ENCODE data around the gene LRG1. TPM values are rescaled to one million over a fixed set of nuclear protein-coding genes. Genes with fewer than 3 reads are reported as not detected.

Gene LRG1
- total and polyA plus RNA-seq, 9 of the 15 experiments (the other 6 are each of a cell fraction or from before 2014, with no cell fraction given), result 1.5 to 11.9 (median 8.7) TPM

GRCh38 chr19:4556597-4557127, 16.8 kb upstream of the LRG1 start (continued):
- TF ChIP-seq TSHZ1 (CRISPR knock-in tag; IDR thresholded peaks at IDR 0.05) (no peak), ZNF174 (CRISPR knock-in tag; IDR thresholded peaks at IDR 0.05) (no peak), L3MBTL2 (IDR thresholded peaks at IDR 0.05) (no peak), HES1 (IDR thresholded peaks at IDR 0.05; ENCODE audit: low read depth) (no peak), SAFB2 (IDR thresholded peaks at IDR 0.05; ENCODE audit: borderline replicate concordance, low read depth, low read length, severe bottlenecking) (no peak), NRF1 (conservative IDR thresholded peaks at IDR 0.05 in 1 of 2, IDR thresholded peaks at IDR 0.05 in 1 of 2) (no peak), TFE3 (CRISPR knock-in tag; IDR thresholded peaks at IDR 0.05) (no peak), CHD2 (IDR thresholded peaks at IDR 0.05; ENCODE audit: low read depth, low read length) (no peak), ZBTB5 (IDR thresholded peaks at IDR 0.05) (no peak), HCFC1 (IDR thresholded peaks at IDR 0.05; ENCODE audit: low read depth, low read length) (no peak), THAP7 (CRISPR knock-in tag; IDR thresholded peaks at IDR 0.05) (no peak), CLOCK (CRISPR knock-in tag; IDR thresholded peaks at IDR 0.05; ENCODE audit: borderline replicate concordance) (no peak), GTF2A2 (tag; IDR thresholded peaks at IDR 0.05) (no peak), ZNF76 (CRISPR knock-in tag; IDR thresholded peaks at IDR 0.05; ENCODE audit: borderline replicate concordance) (no peak), ZNF780A (CRISPR knock-in tag; IDR thresholded peaks at IDR 0.05) (no peak), LARP7 (IDR thresholded peaks at IDR 0.05) (no peak), U2AF2 (optimal IDR thresholded peaks at IDR 0.05; ENCODE audit: low read depth, low read length) (no peak), BACH1 (tag; IDR thresholded peaks at IDR 0.05) (no peak)
